HepG2 (cell line): ENCODE data around the gene ZNF503. TPM values are rescaled to one million over a fixed set of nuclear protein-coding genes. Genes with fewer than 3 reads are reported as not detected.
A peak's percentile ranks its signal among the peaks of the same experiment; 100 is the strongest.

Experiments
- DZIP1 ChIP-seq: sonication (generic); formaldehyde crosslinking; IDR thresholded peaks from 2 replicates; pipeline ENCODE4 v1.5.0; 2020; ENCODE audit warnings: mild to moderate bottlenecking, missing genetic modification reagents
- EP300 ChIP-seq, 3 experiments: sonication (generic) in 1 of 3; formaldehyde crosslinking in 1 of 3; IDR thresholded peaks; 2 replicates each; pipeline versions ENCODE4 v1.5.1 to v1.6.1; 2011 to 2020; ENCODE audit warnings: low read depth in 2 of 3, low read length in 2 of 3, borderline replicate concordance in 1 of 3, improper control_type of control experiment in 1 of 3, mild to moderate bottlenecking in 1 of 3, missing genetic modification reagents in 1 of 3, moderate library complexity in 1 of 3
- FOXO1 ChIP-seq: sonication (generic); formaldehyde crosslinking; IDR thresholded peaks from 2 replicates; pipeline ENCODE4 v1.4.0; 2020; ENCODE audit warnings: missing genetic modification reagents
- KDM4B ChIP-seq: sonication (generic); formaldehyde crosslinking; IDR thresholded peaks from 2 replicates; pipeline ENCODE4 v1.4.0; 2020; ENCODE audit warnings: missing genetic modification reagents
- RXRB ChIP-seq: IDR thresholded peaks from 2 replicates; pipeline ENCODE4 v1.6.1; 2016; ENCODE audit warnings: borderline replicate concordance, missing genetic modification reagents, missing compliant biosample characterization
- TCF12 ChIP-seq, 2 experiments: fragments of 450-650 bp in 1 of 2; sonication (generic) in 1 of 2; formaldehyde crosslinking in 1 of 2; IDR thresholded peaks; 2 replicates each; pipeline versions ENCODE4 v1.6.1 to v1.8.0; 2017 to 2022; ENCODE audit warnings: antibody characterized with exemption in 1 of 2, mild to moderate bottlenecking in 1 of 2, missing genetic modification reagents in 1 of 2, moderate library complexity in 1 of 2
- YEATS4 ChIP-seq: sonication (generic); formaldehyde crosslinking; IDR thresholded peaks from 2 replicates; pipeline ENCODE4 v1.4.0; 2020; ENCODE audit warnings: missing genetic modification reagents, borderline replicate concordance
- ZHX2 ChIP-seq, 2 experiments: sonication (generic) in 1 of 2; formaldehyde crosslinking in 1 of 2; IDR thresholded peaks; 2 replicates each; pipeline versions ENCODE4 v1.6.1 to v1.9.0; 2014 to 2022; ENCODE audit warnings: antibody characterized with exemption in 1 of 2, borderline replicate concordance in 1 of 2, inconsistent platforms in 1 of 2, low read depth in 1 of 2, missing genetic modification reagents in 1 of 2
- ZNF124 ChIP-seq: sonication (generic); formaldehyde crosslinking; IDR thresholded peaks from 2 replicates; pipeline ENCODE4 v1.4.0; 2020; ENCODE audit warnings: missing genetic modification reagents
- polyA plus RNA-seq, 8 experiments: library from polyadenylated mRNA; depleted of rRNA in 3 of 8; stranded (reverse) in 7 of 8; unstranded in 1 of 8; fragments of >200 nt; fragmentation: Illumina TruSeq in 4 of 8; extraction: Trizol in 4 of 8; gene quantifications; 2 replicates each; pipeline versions ENCODE4 v1.2.1 to v1.2.3, GENCODE V29; 2011 to 2016; ENCODE audit warnings: low read depth in 4 of 8, missing spikeins in 1 of 8, mixed read lengths in 1 of 8; ENCODE audit not compliant: insufficient read depth in 1 of 8
- total RNA-seq, 5 experiments: library from RNA; depleted of rRNA; stranded (reverse); fragments of >200 nt; fragmentation: Illumina TruSeq; extraction: Trizol; gene quantifications; 2 replicates each; pipeline ENCODE4 v1.2.3, GENCODE V29; 2016; ENCODE audit warnings: low read depth in 1 of 5
- TF ChIP-seq, protein P1 (sequence below): sonication (generic); formaldehyde crosslinking; IDR thresholded peaks from 2 replicates; pipeline ENCODE4 v1.4.0; 2020; ENCODE audit warnings: missing genetic modification reagents

ZNF503 gene
- total and polyA plus RNA-seq, 2 of the 13 experiments (the other 11 are each of a cell fraction or from before 2014, with no cell fraction given), result 2.7 to 8.3 TPM

GRCh38 chr10:75431180-75432111 is 29.9 kb upstream of the ZNF503 start, which contains the start of gene LRMDA (continued):
- TF ChIP-seq ZHX2 (IDR thresholded peaks at IDR 0.05; ENCODE audit: low read depth), result no peak
- TF ChIP-seq ZHX2 (CRISPR knock-in tag; IDR thresholded peaks at IDR 0.05; ENCODE audit: borderline replicate concordance), result peak; percentile 66; the same call in 1 of the 2 replicates
- peak; percentile 77 for TF ChIP-seq RXRB (CRISPR knock-in tag)
- peak; percentile 48; the same call in 1 of the 2 replicates for TF ChIP-seq KDM4B (CRISPR knock-in tag)
- peak; percentile 77; the same call in 1 of the 2 replicates for TF ChIP-seq YEATS4
- peak; percentile 4 to 70; a peak in 2 of 4 replicates for TF ChIP-seq EP300 (IDR thresholded peaks at IDR 0.05; ENCODE audit: low read depth in 2 of 2, low read length in 2 of 2)
- TF ChIP-seq EP300 (CRISPR knock-in tag; IDR thresholded peaks at IDR 0.05; ENCODE audit: borderline replicate concordance), result peak; percentile 61
- TF ChIP-seq ZNF124 (CRISPR knock-in tag), result 0 out of 2 replicates have a peak, but pooled peaks have one; percentile 84
- TF ChIP-seq TCF12 (IDR thresholded peaks at IDR 0.05), result no peak
- peak; percentile 62 for TF ChIP-seq TCF12 (CRISPR knock-in tag; IDR thresholded peaks at IDR 0.05)
- TF ChIP-seq DZIP1 (CRISPR knock-in tag), result peak; percentile 30; the same call in 1 of the 2 replicates
- 0 out of 2 replicates have a peak, but pooled peaks have one; percentile 48 for TF ChIP-seq FOXO1 (CRISPR knock-in tag)
- TF ChIP-seq, protein P1, sequence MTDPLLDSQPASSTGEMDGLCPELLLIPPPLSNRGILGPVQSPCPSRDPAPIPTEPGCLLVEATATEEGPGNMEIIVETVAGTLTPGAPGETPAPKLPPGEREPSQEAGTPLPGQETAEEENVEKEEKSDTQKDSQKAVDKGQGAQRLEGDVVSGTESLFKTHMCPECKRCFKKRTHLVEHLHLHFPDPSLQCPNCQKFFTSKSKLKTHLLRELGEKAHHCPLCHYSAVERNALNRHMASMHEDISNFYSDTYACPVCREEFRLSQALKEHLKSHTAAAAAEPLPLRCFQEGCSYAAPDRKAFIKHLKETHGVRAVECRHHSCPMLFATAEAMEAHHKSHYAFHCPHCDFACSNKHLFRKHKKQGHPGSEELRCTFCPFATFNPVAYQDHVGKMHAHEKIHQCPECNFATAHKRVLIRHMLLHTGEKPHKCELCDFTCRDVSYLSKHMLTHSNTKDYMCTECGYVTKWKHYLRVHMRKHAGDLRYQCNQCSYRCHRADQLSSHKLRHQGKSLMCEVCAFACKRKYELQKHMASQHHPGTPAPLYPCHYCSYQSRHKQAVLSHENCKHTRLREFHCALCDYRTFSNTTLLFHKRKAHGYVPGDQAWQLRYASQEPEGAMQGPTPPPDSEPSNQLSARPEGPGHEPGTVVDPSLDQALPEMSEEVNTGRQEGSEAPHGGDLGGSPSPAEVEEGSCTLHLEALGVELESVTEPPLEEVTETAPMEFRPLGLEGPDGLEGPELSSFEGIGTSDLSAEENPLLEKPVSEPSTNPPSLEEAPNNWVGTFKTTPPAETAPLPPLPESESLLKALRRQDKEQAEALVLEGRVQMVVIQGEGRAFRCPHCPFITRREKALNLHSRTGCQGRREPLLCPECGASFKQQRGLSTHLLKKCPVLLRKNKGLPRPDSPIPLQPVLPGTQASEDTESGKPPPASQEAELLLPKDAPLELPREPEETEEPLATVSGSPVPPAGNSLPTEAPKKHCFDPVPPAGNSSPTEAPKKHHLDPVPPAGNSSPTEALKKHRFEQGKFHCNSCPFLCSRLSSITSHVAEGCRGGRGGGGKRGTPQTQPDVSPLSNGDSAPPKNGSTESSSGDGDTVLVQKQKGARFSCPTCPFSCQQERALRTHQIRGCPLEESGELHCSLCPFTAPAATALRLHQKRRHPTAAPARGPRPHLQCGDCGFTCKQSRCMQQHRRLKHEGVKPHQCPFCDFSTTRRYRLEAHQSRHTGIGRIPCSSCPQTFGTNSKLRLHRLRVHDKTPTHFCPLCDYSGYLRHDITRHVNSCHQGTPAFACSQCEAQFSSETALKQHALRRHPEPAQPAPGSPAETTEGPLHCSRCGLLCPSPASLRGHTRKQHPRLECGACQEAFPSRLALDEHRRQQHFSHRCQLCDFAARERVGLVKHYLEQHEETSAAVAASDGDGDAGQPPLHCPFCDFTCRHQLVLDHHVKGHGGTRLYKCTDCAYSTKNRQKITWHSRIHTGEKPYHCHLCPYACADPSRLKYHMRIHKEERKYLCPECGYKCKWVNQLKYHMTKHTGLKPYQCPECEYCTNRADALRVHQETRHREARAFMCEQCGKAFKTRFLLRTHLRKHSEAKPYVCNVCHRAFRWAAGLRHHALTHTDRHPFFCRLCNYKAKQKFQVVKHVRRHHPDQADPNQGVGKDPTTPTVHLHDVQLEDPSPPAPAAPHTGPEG, result peak; percentile 38; the same call in 1 of the 2 replicates
